GM18951 (cell line): ENCODE data around the gene TCP10L.
"Not testable (repeated sequence)": the region's sequence is repeated elsewhere in the genome, so short reads cannot be mapped to it uniquely, and the experiment has no call there.

Source experiments
- POLR2A ChIP-seq: IDR thresholded peaks from 4 replicates; pipeline ENCODE4 v1.6.1; 2011; ENCODE audit warnings: mild to moderate bottlenecking; ENCODE audit not compliant: insufficient read length, insufficient read depth; ENCODE audit errors: extremely low read depth
- in situ Hi-C: fragments of 300-500 bp; cut with MboI; formaldehyde crosslinking; loops from one replicate; pipeline ENCODE4 v1.12.0; 2022; ENCODE audit warnings: low sequenced_read_pairs, mixed read lengths, inconsistent platforms; ENCODE audit not compliant: unreplicated experiment

The TCP10L gene

GRCh38 chr21:32585042-32585710 is at the start of gene TCP10L:
Gene TCP10L (minus strand): TSS chr21:32585523. CDS start chr21:32584304, 1,219 bp downstream.
- no peak for TF ChIP-seq POLR2A

GRCh38 chr21:32626621-32627196 is 41.4 kb upstream of the TCP10L start:
- in situ Hi-C loops = no loop called here
- TF ChIP-seq POLR2A = no peak

More at GRCh38 chr21:32585042-32585710, at the start of gene TCP10L:
- in situ Hi-C loops = no loop called here

GRCh38 chr21:32618218-32618617 is 32.9 kb upstream of the TCP10L start:
- in situ Hi-C loops = not testable (repeated sequence)

- in situ Hi-C loops = no loop called here
- no peak for TF ChIP-seq POLR2A
These were observed 28.2 kb upstream of the TCP10L start for GRCh38 chr21:32613436-32614043.

- in situ Hi-C loops = no loop called here
- TF ChIP-seq POLR2A = no peak
These were observed 27.6 kb upstream of the TCP10L start for GRCh38 chr21:32612999-32613337.

GRCh38 chr21:32612075-32612998 is 27.0 kb upstream of the TCP10L start, which contains the start of gene CFAP298:
Gene CFAP298 (minus strand): TSS chr21:32612377. CDS start chr21:32612243, 134 bp downstream.
- peak; percentile 73 for TF ChIP-seq POLR2A
- in situ Hi-C loops = no loop called here

- no peak for TF ChIP-seq POLR2A
- in situ Hi-C loops = no loop called here
These were observed 26.2 kb upstream of the TCP10L start for GRCh38 chr21:32611471-32611997.

- in situ Hi-C loops = not testable (repeated sequence)
These were observed 25.6 kb upstream of the TCP10L start for GRCh38 chr21:32610940-32611339.

GRCh38 chr21:32608851-32609250 is 23.5 kb upstream of the TCP10L start:
- no peak for TF ChIP-seq POLR2A
- in situ Hi-C loops = loop anchor here (10.0 kb wide), 1 partner anchor 204 kb away; no protein-coding TSS in a partner anchor

GRCh38 chr21:32605469-32605868 is 20.1 kb upstream of the TCP10L start:
- in situ Hi-C loops = loop anchor here (10.0 kb wide), 1 partner anchor 201 kb away; no protein-coding TSS in a partner anchor
- TF ChIP-seq POLR2A = no peak

GRCh38 chr21:32604464-32604863 is 19.1 kb upstream of the TCP10L start:
- in situ Hi-C loops = loop anchor here (10.0 kb wide), 1 partner anchor 200 kb away; no protein-coding TSS in a partner anchor
- no peak for TF ChIP-seq POLR2A

- in situ Hi-C loops = loop anchor here (10.0 kb wide), 1 partner anchor 198 kb away; no protein-coding TSS in a partner anchor
- no peak for TF ChIP-seq POLR2A
These were observed 17.8 kb upstream of the TCP10L start for GRCh38 chr21:32603131-32603530.

- no peak for TF ChIP-seq POLR2A
- in situ Hi-C loops = loop anchor here (10.0 kb wide), 1 partner anchor 197 kb away; no protein-coding TSS in a partner anchor
These were observed 16.8 kb upstream of the TCP10L start for GRCh38 chr21:32602099-32602498.
